ENCODE data around the gene LRAT.
"Not testable (repeated sequence)": the region's sequence is repeated elsewhere in the genome, so short reads cannot be mapped to it uniquely, and the experiment has no call there.

Gene LRAT

DNA sequence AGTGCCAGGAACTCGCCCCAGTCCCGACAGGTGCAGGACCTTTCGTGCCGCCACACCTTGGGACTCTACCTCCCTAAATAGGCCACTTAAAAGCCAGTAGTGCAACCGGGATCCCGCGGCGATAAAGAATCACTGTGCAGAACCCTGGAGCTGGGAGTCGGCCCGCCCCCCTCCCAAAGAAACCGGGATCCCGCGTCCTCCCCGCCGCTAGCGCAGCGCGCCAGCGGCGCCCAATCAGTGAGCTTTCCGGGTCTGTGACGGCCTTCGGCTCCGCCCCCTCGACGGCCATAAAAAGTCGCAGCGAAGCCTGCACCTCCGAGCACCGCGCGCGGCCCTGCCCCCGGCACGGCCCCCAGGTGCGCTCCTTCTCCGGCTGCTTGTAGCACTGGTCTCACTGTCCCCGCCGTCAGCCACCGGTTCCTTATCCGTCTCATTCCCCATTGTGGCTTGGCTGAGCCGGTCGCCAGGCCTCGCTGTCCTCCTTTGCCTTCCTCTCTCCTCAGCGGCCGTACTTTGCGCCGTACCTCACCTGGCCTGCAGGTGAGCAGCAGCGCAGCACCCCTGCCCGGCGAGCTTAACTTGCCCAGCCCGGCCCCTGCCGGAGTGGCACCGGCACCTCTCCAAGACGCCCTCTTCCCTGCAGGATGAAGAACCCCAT lies at the start of gene LRAT:
Gene LRAT (plus strand): TSS at position 318 of the 658 bp plus-strand sequence. CDS start 327 bp downstream, at position 645.
- peak; percentile 38 for DNase-seq

DNA sequence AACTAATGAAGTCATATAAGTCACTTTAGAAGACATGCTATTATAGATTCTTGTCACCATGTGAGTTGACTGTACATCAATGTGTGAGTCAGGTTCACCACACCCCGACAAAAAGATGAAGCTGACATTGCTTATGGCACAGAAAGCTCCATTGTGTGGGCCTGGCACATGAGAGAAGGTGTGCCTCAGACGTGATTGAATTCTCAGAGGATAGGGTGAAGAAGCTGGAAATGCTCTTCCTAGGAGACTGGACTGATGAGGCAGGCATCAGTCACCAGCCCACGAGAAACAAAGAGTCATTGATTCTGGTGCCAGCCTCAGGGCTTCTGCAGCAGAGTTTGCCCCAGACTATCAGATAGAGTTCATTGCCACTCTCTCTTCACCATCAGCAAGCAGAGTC lies 35.9 kb upstream of the LRAT start:
- DNase-seq = no peak

DNA sequence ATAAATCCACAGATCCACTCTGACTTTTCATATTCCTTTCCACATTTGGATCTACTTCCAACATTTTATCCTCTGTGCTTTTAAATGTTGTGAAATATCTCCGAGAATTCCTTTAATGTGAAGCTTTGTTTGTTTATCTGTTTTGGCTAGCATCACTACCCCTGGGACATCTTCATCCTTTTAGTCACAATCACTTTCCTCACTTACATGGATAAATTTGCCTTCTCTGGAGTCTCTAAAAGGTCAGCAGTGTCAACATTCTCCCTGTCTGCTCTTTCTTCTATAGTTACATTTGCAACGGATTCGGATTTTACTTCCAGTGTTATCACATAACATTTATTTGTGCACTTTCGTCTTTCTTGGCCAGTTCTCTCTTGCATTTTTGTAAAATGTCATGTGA lies 34.2 kb upstream of the LRAT start:
- no peak for DNase-seq

- no peak for DNase-seq
Measured at GRCh38 chr4:154711522-154711921, 32.3 kb upstream of the LRAT start.

DNA sequence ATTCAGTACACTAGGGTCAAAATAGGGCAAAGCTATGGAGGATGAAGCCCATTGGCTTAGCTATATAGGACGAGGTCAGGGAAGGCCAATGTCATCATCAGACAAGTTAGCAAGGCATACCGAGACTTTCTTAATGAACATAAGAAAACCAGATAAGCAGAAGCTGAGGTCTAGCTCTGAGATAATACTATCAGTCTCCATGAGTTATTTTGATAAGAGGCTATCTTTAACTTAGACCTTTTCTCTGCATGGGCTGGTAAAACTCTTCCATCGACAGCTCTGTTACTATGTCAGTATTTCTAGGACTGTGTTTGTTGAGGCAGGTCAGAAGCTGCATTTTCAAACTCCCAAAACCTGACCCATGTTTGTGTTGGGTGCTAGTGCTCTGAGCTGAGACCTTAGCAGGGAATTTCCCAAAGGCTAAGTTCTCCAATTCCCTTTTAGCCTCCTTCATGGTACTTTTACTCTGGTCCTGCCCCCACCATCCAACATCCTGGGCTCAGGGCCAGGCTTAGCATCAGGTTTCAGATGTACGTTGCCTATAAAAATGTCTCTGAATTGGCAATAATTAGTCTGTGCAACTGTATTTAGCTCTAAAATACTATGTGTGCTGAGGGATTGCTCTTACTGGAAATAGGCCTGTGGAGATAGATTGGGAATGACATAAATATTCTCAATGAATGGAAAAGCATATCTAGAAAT lies 29.3 kb upstream of the LRAT start:
- no peak for DNase-seq

GRCh38 chr4:154719087-154719486 lies 24.7 kb upstream of the LRAT start:
- no peak for DNase-seq

- no peak for DNase-seq
Measured at GRCh38 chr4:154720123-154720522, 23.7 kb upstream of the LRAT start.

DNA sequence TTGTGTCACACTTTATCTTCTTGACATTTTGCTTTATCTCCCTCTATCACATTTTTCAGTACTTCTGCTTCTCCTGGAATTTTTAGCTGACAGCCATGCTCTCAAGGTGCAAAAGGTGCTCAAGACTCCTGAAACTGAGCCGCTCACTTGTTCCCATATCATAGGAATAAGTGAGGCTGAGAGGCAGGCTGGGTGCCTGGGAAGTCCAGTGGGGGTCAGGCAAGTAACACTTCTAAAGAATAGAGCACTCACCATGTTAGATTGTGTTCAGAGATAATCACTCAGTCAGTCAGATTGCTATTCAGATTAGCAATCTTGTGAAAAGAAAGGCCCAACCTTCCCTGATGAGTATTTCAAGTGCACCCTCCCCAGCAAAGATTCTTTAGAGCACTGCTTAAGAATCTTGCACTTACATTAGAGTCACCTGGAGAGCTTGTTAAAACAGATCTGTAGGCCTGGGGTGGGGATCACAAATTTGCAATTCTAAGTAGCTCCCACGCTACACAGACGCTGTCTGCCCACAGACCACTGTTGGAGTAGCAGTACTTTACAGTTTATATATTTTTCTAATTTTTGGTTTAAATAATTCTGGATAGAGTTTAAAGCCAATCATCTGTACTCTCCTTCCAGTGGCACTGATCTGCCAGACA lies 23.1 kb upstream of the LRAT start:
- no peak for DNase-seq

DNA sequence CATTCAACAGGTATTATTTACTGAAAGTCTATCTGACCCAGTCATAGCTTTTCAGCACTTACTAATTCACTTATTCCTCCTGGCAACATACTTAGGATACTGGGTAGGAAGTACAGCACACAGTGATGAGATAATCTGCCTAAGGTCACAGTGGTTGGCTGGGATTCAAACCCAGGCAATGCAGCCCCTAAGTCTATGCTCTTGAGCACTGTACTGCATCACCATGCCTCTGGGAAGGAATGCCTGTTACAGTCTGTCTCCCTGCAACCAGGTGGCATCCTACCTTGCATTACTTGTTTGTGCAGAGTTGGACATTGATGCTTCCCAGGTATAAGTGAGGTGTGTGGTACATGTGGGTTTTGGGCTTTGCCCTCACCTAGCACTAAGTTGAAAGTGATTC lies 21.5 kb upstream of the LRAT start:
- DNase-seq = no peak

- DNase-seq = not testable (repeated sequence)
Measured at GRCh38 chr4:154723601-154724000, 20.2 kb upstream of the LRAT start.

DNA sequence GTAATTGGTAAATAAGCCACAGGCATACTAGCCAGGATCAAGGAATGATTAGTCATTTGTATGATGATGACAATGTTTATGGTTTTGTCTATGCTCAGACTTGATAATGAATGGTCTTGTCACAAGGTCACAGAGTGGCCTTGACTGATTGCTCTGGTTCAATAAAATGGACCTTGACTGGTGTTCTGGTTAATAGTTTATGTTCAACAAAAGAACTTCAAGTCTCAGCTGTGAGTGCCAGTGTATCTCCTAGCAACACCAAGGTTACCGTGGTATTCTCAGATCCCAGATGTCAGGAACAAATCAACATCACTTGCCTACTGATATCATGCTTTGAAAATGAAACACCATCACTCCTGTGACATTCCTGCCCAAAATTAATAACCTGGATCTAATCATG lies 16.3 kb upstream of the LRAT start:
- DNase-seq = no peak

DNA sequence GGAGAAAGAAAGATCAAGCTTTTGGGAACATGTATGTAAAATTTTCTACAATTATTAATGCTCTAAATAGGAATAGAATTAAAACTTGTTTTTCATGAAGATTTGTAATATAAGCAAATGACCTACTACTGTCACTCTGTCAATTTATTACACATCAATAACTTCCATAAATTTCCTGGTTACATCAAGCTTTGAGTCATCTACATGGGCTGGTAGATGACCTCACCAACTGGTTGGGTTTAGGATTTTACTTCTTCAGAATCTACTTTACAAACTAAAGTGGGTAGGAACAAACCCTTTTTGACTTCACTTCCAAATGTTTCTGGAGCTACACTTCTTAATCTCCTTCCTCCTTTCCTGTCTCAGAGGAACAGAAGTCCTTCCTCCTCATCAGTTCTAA lies 12.0 kb upstream of the LRAT start:
- DNase-seq = no peak

- DNase-seq = no peak
Measured at GRCh38 chr4:154732669-154733068, 11.1 kb upstream of the LRAT start.

- DNase-seq = no peak
Measured at GRCh38 chr4:154736770-154737169, 7.0 kb upstream of the LRAT start.

DNA sequence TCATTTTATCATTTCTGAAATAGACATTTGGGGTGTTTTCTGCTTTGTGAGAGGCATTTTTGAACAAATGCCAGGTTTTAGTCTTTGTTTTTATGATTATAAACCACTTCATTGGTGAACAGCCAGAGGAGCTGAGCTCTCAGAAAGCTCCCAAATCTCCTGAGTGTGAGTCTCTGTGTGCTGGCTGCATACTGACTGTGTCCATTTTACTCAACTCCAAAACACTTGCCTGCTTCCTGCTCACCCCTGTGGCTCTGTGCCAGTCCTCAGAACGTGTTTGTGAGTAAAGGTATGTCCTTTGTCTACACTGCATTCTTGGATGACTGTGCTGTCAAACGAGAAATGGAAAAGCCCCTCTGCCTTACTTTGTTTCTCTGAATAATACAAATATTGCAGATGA lies 5.4 kb upstream of the LRAT start:
- no peak for DNase-seq

GRCh38 chr4:154739111-154739510 lies 4.7 kb upstream of the LRAT start:
- DNase-seq = no peak

- DNase-seq = no peak
Measured at GRCh38 chr4:154740462-154740861, 3.3 kb upstream of the LRAT start.

- no peak for DNase-seq
Measured at GRCh38 chr4:154741131-154741665, 2.6 kb upstream of the LRAT start.

GRCh38 chr4:154741922-154742850 lies 1.6 kb upstream of the LRAT start:
- no peak for DNase-seq

DNA sequence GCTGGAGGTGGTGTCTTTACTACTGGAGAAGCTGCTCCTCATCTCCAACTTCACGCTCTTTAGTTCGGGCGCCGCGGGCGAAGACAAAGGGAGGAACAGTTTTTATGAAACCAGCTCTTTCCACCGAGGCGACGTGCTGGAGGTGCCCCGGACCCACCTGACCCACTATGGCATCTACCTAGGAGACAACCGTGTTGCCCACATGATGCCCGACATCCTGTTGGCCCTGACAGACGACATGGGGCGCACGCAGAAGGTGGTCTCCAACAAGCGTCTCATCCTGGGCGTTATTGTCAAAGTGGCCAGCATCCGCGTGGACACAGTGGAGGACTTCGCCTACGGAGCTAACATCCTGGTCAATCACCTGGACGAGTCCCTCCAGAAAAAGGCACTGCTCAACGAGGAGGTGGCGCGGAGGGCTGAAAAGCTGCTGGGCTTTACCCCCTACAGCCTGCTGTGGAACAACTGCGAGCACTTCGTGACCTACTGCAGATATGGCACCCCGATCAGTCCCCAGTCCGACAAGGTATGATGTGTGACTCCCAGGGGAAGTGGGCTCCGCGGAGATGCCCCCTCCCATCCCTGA lies 634 bp downstream of the LRAT start:
- DNase-seq = no peak

DNA sequence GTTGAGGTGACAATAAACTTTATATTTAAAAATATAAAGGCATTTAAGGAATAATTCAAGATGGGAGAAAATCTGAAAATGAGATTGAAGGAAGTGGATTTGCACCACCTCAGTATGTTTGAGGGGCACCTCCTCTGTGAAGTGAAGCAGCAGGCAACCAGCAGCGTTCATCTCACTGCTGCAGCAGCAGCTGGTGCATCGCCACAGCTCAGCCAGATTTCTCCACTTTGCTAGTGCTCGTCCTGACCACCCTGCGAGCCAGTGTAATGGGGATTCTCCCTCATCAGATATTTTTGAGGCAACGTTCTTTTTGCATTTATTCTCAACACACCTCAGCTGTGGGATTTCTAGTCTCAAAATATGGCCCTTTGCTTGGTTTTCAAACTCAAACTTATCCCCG lies 13.9 kb downstream of the LRAT start:
- DNase-seq = no peak

DNA sequence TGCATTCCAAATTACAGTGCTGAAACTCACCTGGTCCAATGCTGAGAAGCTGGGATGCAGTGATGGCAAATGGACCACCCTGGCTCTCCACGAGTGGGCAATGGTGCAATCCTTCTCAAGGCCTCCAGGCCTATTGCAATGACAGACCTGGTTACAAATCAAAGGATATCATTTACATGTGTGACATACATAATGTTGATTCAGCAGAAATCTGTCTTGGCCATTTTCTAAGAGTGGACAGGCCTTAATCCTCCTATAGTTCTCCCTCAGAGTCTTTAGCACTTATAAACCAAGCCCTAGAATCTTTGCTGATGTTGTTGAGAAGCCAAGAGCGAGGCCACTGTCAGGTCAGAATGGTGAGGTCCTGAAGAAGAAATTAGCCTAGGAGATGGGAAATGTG lies 17.1 kb downstream of the LRAT start:
- no peak for DNase-seq

- no peak for DNase-seq
Measured at GRCh38 chr4:154778264-154778663, 34.5 kb downstream of the LRAT start.

Data from activated CD4-positive, CD25-positive, alpha-beta regulatory T cell treated with anti-CD3 and anti-CD28 coated beads, Interleukin-2, amount 50 U/mL, for 72 hours (primary cell).